HG03139 (cell line): ENCODE measurements around the gene GSS.
"Not testable (repeated sequence)": the region's sequence is repeated elsewhere in the genome, so short reads cannot be mapped to it uniquely, and the experiment has no call there.

Experiments used
- ATAC-seq: cut with Tn5 transposase; IDR thresholded peaks from one replicate; pipeline ENCODE4 v1.9.1; 2021; ENCODE audit not compliant: unreplicated experiment

Gene GSS

DNA sequence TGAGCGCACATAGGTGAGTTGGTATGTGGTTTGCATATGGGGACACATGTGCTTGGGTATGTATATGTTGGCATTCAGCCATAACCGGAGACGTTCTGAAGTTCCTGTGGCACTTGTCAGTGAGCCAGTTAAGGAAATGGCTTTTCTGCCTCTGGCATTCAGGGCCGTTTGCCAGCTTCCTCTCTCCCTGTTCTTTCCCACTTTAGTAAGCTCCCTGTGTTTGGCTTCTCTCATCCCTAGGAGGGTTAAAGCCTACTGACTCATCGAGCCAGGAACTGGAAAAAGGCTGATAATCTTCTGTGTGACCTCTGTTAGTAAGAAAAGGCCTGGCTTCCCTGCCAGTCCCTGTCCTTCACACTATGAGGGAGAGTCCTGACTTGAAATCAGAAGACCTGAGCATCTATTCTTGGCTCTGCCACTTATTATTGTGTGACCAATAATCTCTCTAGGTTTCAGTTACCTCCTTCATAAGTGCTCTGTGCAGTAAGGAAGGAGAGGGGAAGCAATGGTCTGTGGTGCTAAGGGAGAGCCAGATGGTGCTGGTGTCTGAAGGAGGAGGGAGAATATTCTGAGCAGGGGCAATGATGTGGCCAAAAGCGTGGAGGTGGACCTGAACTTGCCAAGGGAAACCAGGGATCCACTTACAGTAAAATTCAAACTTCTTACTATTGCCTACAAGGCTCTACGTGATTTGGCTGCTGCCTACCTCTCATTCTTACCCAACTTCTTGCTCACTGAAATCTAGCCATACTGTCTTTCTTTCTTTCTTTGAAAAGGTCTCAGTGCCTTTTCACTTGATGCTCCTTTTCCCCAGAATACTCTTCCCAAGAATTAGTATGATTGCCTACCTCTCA is 47.8 kb downstream of the GSS start:
- no peak for ATAC-seq

DNA sequence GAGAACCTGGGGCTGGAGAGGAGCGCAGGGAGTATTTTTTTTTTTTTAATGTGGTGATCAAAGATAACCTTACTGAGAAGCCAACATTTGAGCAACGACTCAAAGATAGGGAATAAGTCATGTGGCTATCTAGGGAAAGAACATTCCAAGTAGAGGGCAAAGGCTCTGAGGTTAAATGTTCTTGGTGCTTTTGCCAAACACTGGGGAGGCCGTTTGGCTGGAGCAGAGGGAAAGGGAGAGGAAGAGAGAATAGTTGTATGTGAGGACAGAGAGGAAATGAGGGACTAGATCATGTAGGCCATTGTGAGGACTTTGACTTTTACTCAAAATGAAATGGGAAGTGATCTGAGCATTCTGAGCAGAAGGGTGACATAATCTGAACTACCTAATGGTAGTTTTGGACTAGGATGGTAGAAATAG is 51.4 kb downstream of the GSS start:
- no peak for ATAC-seq

DNA sequence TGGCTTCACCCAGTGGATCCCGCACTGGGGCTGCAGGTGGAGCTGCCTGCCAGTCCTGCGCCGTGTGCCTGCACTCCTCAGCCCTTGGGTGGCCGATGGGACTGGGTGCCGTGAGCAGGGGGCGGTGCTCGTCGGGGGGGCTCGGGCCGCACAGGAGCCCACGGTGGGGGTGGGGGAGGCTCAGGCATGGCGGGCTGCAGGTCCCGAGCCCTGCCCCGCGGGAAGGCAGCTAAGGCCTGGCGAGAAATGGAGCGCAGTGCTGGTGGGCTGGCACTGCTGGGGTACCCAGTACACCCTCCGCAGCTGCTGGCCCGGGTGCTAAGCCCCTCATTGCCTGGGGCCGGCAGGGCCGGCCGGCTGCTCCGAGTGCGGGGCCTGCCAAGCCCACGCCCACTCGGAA is 56.9 kb downstream of the GSS start:
- not testable (repeated sequence) for ATAC-seq

DNA sequence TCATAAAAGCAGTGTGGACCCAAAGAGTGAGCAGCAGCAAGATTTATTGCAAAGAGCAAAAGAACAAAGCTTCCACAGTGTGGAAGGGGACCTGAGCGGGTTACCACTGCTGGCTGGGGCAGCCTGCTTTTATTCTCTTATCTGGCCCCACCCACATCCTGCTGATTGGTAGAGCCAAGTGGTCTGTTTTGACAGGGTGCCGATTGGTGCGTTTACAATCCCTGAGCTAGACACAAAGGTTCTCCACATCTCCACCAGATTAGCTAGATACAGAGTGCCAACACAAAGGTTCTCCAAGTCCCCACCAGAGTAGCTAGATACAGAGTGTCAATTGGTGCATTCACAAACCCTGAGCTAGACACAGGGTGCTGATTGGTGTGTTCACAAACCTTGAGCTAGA is 57.5 kb downstream of the GSS start:
- ATAC-seq = not testable (repeated sequence)

DNA sequence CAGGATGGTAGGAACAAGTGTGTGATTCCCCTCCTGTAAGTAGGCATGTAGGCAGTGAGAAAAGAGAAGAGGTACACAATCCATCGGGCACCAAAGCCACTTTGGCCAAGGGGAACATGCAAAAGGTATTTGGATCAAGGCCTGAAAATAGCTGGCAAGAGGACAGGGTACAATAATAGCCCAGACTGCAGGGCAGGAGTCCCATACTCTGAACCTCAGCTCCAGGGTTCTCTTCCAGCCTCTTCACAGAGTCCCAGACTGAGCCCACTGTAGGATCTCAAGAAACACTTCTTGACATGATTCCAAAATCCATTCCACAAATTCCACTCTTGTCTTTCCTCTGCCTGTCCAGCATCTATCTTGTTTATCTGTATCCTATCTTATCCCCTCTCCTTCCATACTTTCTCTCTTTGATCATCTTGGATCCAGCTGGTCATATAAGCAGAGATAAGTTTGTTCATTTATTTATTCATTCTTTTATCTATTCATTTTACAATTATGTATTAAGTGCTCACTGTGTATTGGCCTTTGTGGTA is 59.5 kb downstream of the GSS start:
- ATAC-seq = no peak

DNA sequence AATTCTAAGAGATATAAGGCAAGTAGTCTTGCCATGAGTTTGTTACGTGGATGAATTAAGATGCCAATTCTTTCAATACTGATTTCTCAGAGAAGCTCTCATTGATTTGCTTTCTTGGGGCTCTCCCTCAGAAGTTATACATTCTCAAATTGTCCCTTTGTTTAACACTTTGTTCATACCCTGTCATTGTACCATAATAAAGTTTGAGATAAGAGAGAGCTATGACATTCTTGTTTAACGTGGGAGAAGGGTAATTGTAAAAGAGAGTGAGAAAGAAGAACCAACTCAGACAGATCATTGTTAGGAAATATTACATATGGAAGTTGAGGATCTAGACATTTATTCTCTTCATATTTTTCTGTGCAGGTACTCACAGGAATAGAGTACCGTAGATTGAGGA is 60.1 kb downstream of the GSS start:
- no peak for ATAC-seq

DNA sequence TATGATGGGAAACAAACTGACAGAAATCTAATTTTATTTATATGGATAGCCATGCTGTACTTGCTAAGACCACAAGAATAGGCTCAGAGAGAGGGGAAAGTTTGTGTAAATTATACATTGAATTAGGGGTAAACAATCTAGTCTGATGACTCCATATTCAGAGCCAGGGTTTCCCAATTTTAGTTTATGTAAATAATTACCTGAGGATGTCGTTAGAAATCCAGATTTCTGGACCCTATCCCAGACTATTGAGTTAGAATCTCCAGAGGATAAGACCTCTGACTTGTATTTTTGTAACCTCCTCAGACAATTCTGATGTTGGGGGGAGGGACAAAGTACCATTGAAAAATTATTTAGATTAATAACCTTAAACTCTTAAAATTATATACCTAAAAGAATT is 60.9 kb downstream of the GSS start:
- no peak for ATAC-seq

DNA sequence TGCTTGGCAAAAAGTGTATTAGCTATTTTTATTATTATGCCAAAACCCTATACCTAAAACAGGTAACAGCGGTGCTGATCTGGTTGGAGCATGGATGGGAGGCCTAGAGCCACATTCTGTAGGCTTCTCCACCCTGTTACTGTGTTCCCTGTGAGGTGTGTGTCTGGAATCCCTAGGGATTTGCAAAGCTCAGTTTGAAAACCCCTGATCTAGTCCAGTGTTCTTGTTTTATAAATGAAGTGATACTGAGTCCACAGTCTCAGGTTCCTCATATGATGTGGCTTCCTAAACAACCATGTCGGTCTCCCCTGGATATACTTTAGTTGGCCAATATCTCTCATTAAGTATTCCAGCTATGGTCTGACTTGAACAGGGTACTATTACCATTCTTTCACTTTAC is 62.9 kb downstream of the GSS start:
- no peak for ATAC-seq

DNA sequence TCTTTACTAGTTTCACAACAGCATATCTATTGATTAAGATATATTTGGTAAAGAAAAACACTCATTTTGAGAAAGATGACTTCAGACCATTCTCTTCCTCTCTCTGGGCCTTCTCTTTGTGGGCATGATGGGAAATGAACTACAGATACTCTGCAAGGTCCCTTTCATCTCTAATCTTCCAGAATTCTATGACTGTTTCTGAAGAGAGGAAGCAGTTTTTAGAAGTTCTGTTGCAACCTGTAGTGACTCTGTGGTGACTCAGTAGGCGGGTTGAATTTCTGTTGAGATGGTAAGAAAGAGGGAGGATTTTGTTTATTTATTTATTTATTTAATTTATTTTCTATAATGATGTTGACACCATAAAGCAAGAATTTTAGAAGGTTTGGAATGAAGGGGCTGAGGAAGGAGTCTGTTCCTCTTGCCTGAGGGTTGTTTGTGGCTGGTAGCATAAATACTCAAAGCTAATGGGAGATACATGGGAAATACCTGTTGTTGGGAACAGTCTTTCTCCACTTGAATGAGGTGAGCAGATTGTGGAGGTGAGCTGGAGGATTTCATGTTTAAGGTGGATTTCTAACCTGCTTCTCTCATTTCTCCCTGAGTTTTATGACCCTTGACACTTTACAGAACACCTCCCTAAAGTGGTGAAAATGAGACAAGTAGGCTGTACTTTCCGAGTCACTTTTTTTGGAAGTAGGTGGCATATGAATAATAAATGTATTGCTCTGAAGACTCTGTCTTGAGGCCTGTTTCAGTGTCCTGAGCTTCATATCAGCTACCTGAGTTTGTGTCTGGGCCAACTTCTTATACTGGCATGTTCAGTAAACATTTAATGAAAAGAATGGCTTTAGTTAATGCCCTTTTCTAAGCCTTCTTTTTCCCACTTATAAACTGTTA is 64.2 kb downstream of the GSS start:
- ATAC-seq = no peak

DNA sequence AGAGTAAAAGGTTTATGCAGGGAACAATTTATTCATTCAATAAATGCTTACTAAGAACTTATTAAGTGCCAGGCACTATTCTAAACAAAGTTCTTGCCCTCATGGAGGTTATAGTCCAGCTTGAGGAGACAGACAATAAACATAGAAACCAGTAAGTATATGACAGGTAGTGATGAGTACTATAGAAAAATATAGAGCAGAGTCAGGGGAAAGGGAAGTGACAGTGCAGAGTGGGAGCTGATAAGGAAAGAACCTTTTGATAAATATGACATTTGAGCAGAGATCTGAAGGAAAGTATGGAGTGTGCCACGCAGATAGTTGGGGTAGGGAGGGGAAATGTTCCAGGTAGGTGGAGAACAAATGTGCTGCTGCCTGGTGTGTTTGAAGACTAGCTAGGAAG is 67.1 kb downstream of the GSS start:
- ATAC-seq = no peak

DNA sequence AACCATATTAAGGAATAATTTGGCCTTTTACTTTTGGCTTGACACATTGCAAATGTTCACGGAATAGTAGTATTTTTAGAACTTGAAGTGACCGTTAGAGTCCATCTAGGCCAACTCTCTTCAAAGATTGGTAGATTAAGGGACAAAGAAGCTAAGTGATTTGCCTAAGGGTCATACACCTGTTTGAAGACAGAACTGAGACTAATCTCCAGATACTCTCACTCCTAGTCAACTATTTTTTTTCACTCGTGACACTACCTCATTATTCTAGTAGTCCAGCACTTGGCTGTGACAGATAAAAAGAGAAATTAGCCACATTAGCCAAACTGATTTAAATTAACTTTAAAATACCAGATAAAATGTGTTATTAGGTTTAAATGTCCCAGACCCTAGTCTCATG is 68.6 kb downstream of the GSS start:
- no peak for ATAC-seq

DNA sequence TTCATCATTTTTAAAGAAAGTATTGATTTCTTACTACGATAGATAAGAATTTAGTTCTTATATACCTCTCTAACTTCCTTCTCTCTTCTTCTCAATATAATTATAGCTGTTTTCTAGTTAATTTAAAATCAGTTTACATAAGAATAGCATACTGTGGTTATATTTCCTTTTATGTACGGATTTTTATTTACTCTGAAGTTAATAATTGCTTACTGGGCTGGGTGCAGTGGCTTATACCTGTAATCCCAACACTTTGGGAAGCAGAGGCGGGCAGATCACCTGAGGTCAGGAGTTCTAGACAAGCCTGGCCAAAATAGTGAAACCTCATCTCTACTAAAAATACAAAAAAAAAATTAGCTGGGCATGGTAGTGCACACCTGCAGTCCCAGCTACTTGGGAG is 69.5 kb downstream of the GSS start:
- no peak for ATAC-seq

DNA sequence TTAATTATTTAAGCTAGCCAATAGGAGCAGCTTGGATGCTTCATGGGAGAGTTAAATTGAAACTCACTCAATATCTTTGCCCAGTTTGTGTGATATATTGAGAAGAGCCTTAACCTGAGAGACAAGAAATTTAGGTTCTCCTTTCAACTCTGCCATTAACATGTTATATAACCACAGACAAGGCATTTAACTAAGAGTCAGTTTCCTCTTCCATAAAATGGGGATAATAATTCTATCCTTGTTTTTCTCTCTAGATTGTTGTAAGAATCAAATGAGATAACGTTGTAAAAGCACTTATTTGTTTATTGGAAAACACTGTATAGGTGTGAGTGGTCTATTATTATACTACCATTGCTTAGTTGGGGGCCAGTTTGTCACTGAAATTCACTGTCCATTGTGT is 71.3 kb downstream of the GSS start:
- ATAC-seq = no peak

DNA sequence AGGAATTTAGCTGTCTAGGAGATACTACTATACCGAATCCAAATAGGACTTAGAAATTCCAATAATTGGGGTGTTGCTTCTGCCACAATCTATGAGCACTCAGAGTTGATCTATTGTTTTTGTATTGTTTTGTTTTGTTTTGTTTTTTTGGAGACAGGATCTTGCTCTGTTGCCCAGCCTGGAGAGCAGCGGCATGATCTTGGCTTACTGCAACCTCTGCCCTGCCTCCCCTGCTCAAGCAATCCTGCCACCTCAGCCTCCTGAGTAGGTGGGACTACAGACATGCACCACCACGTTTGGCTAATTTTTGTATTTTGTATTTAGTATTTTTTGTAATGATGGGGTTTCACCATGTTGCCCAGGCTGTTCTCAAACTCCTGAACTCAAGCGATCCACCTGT is 71.8 kb downstream of the GSS start:
- no peak for ATAC-seq

DNA sequence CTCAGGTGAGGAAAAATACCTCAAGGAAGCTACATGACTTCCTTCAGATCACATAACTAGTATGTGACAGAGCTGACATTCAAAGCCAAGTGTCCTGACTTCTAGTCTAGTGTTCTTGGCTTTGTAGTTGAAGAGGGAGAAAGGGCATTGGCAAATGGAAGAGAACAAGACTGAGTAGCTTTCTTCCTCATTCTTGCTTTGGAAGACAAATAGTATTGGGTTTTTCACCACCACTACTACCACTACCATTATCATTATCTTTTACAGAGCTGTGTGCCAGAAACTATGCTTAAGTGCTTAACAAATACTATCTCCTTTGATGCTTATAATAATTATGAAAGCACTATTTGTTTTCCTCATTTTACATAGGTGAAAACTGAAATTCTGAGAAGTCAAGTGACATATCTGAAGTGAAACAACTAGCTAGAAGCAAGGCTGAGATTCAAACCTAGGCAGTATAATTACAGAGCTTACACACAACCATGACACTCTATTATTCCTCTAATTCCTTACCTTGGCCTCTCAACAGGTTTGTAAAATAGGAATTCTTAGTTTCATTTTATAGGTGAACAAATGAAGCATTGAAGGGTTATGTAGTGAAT is 72.4 kb downstream of the GSS start:
- ATAC-seq = no peak

DNA sequence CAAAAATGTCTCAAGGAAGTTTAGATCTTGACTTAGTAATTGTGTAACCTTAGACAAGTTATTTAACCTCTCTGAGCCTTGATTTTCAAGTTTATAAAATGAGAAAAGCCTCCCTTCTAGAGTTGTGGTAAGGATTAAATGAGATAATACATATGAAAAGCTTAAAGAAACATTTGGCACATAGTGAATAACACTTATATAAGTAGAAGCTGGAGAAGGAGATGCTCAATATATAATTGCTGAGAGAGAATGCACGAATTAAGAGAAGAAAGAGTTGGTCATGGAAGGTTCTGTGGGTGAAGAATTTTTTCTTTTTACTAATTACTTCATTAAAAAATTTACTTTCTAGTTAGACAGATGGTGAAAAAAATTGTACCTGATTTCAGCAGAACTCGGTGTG is 73.9 kb downstream of the GSS start:
- no peak for ATAC-seq

DNA sequence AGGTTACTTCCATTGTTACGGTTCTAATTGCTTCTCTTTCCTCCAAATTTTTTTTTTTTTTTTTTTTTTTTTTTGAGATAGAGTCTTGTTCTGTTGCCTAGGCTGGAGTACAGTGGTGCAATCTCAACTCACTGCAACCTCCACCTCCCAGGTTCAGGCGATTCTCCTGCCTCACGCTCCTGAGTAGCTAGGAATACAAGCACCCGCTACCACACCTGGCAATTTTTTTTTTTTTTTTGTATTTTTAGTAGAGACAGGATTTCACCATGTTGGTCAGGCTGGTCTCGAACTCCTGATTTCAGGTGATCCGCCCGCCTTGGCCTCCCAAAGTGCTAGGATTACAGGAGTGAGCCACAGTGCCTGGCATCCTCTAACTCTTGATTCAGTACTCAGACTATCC is 74.6 kb downstream of the GSS start:
- not testable (repeated sequence) for ATAC-seq

DNA sequence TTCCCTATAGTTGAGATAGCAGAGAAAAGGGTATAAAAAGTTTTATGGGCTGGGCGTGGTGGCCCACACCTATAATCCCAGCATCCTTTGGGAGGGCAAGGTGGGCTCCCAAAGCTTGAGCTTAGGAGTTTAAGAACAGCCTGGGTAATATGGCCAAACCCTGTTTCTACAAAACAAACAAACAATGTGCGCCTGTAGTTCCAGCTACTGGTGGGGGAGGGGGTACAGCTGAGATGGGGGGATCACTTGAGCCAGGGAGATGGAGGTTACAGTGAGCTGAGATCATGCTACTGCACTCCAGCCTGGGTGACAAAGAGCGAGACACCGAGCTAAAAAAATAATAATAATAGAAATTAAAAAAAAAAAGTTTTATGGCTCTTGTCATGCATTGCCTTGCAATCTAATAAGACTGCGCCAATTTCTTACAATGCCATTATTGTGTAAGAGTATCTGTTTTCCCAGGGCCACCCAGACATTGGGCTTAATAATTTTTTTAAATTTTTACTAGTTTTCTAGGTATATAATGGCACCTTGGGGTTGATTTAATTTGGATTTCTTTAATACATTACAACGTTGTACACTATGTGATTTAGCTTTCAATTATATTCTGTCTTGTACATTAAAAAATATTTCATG is 75.3 kb downstream of the GSS start:
- ATAC-seq = no peak
